H9 (cell line): ENCODE results near the gene SLC25A34. TPM values are rescaled to one million over a fixed set of nuclear protein-coding genes. Genes with fewer than 3 reads are reported as not detected.

Source experiments
- DNase-seq: peaks from one replicate; pipeline ENCODE4 v3.0.0-alpha.2; 2017
- H2AFZ ChIP-seq: one replicate; pipeline ENCODE4 v1.6.1; 2013; ENCODE audit warnings: mild to moderate bottlenecking, low read length, control low read depth, moderate library complexity
- H2AK5ac ChIP-seq: 2 replicates; pipeline ENCODE4 v1.6.1; 2013; ENCODE audit warnings: low read length, control low read depth, mixed read lengths; ENCODE audit not compliant: insufficient read length
- H2BK120ac ChIP-seq: one replicate; pipeline ENCODE4 v1.6.1; 2013; ENCODE audit warnings: low read depth, mild to moderate bottlenecking, low read length, control low read depth, inconsistent platforms; ENCODE audit not compliant: poor library complexity, severe bottlenecking
- H2BK12ac ChIP-seq: 2 replicates; pipeline ENCODE4 v1.6.1; 2013; ENCODE audit warnings: low read length, control low read depth, mixed read lengths, low read depth; ENCODE audit not compliant: insufficient read length
- H2BK15ac ChIP-seq: 2 replicates; pipeline ENCODE4 v1.6.1; 2013; ENCODE audit warnings: low read depth, low read length, control low read depth
- H2BK20ac ChIP-seq: one replicate; pipeline ENCODE4 v1.6.1; 2013; ENCODE audit warnings: low read depth, mild to moderate bottlenecking, low read length, control low read depth, inconsistent platforms; ENCODE audit not compliant: poor library complexity, severe bottlenecking
- H2BK5ac ChIP-seq: 2 replicates; pipeline ENCODE4 v1.6.1; 2013; ENCODE audit warnings: low read length, control low read depth, mixed read lengths; ENCODE audit not compliant: insufficient read length
- H3K14ac ChIP-seq: 2 replicates; pipeline ENCODE4 v1.6.1; 2013; ENCODE audit warnings: low read length, control low read depth; ENCODE audit not compliant: insufficient read depth
- H3K18ac ChIP-seq: 2 replicates; pipeline ENCODE4 v1.6.1; 2013; ENCODE audit warnings: low read depth, mild to moderate bottlenecking, mixed read lengths, low read length, control low read depth; ENCODE audit not compliant: insufficient read length
- H3K23ac ChIP-seq: 2 replicates; pipeline ENCODE4 v1.6.1; 2013; ENCODE audit warnings: low read length, control low read depth, mixed read lengths, low read depth; ENCODE audit not compliant: insufficient read length
- H3K23me2 ChIP-seq: 2 replicates; pipeline ENCODE4 v1.6.1; 2013; ENCODE audit warnings: low read depth, mild to moderate bottlenecking, mixed read lengths, low read length, control low read depth; ENCODE audit not compliant: insufficient read length, poor library complexity, severe bottlenecking
- H3K27ac ChIP-seq: 2 replicates; pipeline ENCODE4 v1.5.1; 2013; ENCODE audit warnings: low read length, control low read depth, mixed read lengths, low read depth; ENCODE audit not compliant: insufficient read length
- H3K27me3 ChIP-seq: 2 replicates; pipeline ENCODE4 v1.6.1; 2013; ENCODE audit warnings: low read length, control low read depth, inconsistent platforms; ENCODE audit not compliant: insufficient read depth
- H3K4ac ChIP-seq: 2 replicates; pipeline ENCODE4 v1.6.1; 2013; ENCODE audit warnings: low read depth, mild to moderate bottlenecking, control low read depth, inconsistent platforms, low read length, moderate library complexity
- H3K4me1 ChIP-seq: 2 replicates; pipeline ENCODE4 v1.6.1; 2013; ENCODE audit warnings: low read length, control low read depth, inconsistent platforms; ENCODE audit not compliant: insufficient read depth
- H3K4me2 ChIP-seq: 2 replicates; pipeline ENCODE4 v1.6.1; 2013; ENCODE audit warnings: low read length, control low read depth, mixed read lengths; ENCODE audit not compliant: insufficient read length, insufficient read depth
- H3K56ac ChIP-seq: 2 replicates; pipeline ENCODE4 v1.6.1; 2013; ENCODE audit warnings: low read depth, mild to moderate bottlenecking, mixed read lengths, low read length, control low read depth; ENCODE audit not compliant: insufficient read length
- H3K79me1 ChIP-seq: 2 replicates; pipeline ENCODE4 v1.6.1; 2013; ENCODE audit warnings: low read depth, mild to moderate bottlenecking, moderate library complexity, low read length, control low read depth, inconsistent platforms; ENCODE audit not compliant: insufficient read depth, poor library complexity, severe bottlenecking
- H3K79me2 ChIP-seq: 2 replicates; pipeline ENCODE4 v1.6.1; 2013; ENCODE audit warnings: low read length, control low read depth, inconsistent platforms; ENCODE audit not compliant: insufficient read depth
- H3K9ac ChIP-seq: 2 replicates; pipeline ENCODE4 v1.6.1; 2013; ENCODE audit warnings: low read length, control low read depth, mixed read lengths; ENCODE audit not compliant: insufficient read length; ENCODE audit errors: extremely low read depth
- H3K9me3 ChIP-seq: one replicate; pipeline ENCODE4 v1.6.1; 2013; ENCODE audit warnings: low read depth, low read length, inconsistent platforms; ENCODE audit not compliant: control insufficient read depth
- H3T11ph ChIP-seq: one replicate; pipeline ENCODE4 v1.6.1; 2013; ENCODE audit warnings: mild to moderate bottlenecking, low read length, control low read depth, inconsistent platforms
- H4K20me1 ChIP-seq: one replicate; pipeline ENCODE4 v1.6.1; 2013; ENCODE audit not compliant: control insufficient read depth, insufficient read length, insufficient read depth
- H4K5ac ChIP-seq: 2 replicates; pipeline ENCODE4 v1.6.1; 2013; ENCODE audit warnings: low read depth, mild to moderate bottlenecking, mixed read lengths, low read length, control low read depth; ENCODE audit not compliant: insufficient read length
- H4K8ac ChIP-seq: replicated peaks from 2 replicates; pipeline ENCODE4 v1.6.1; 2013; ENCODE audit warnings: low read length, control low read depth, mixed read lengths, low read depth; ENCODE audit not compliant: insufficient read length
- H4K91ac ChIP-seq: 2 replicates; pipeline ENCODE4 v1.6.1; 2013; ENCODE audit warnings: low read depth, mild to moderate bottlenecking, moderate library complexity, mixed read lengths, low read length, control low read depth; ENCODE audit not compliant: insufficient read length
- H3K27ac Mint-ChIP-seq, 3 experiments: 2 replicates in 2 of 3; 3 replicates in 1 of 3; pipeline ENCODE4 v1.8.0; 2020 to 2021; ENCODE audit warnings: mixed read lengths in 3 of 3, mild to moderate bottlenecking in 1 of 3, moderate library complexity in 1 of 3
- H3K27me3 Mint-ChIP-seq: 2 replicates; pipeline ENCODE4 v1.8.0; 2021; ENCODE audit warnings: low read depth, mild to moderate bottlenecking, moderate library complexity, mixed read lengths
- H3K36me3 Mint-ChIP-seq, 3 experiments: 2 replicates in 2 of 3; 3 replicates in 1 of 3; pipeline ENCODE4 v1.8.0; 2020 to 2021; ENCODE audit warnings: low read depth in 3 of 3, mixed read lengths in 3 of 3; ENCODE audit not compliant: insufficient read depth in 1 of 3
- H3K4me1 Mint-ChIP-seq, 2 experiments: 2 replicates each; pipeline ENCODE4 v1.8.0; 2020; ENCODE audit warnings: mixed read lengths in 2 of 2
- H3K4me3 Mint-ChIP-seq, 2 experiments: 2 replicates in 1 of 2; 3 replicates in 1 of 2; pipeline ENCODE4 v1.8.0; 2020 to 2021; ENCODE audit warnings: mild to moderate bottlenecking in 2 of 2, mixed read lengths in 2 of 2, moderate library complexity in 1 of 2
- H3K9me3 Mint-ChIP-seq, 2 experiments: 2 replicates in 1 of 2; 3 replicates in 1 of 2; pipeline ENCODE4 v1.8.0; 2020; ENCODE audit warnings: mild to moderate bottlenecking in 2 of 2, mixed read lengths in 2 of 2, moderate library complexity in 1 of 2
- WGBS: extraction: QIAGEN DNeasy Blood & Tissue Kit; methylation state at CpG from one replicate; pipeline ENCODE4 v1.1.7; 2013; ENCODE audit warnings: missing lambda C conversion rate, low lambda C conversion rate, mixed read lengths; ENCODE audit not compliant: insufficient read length; ENCODE audit errors: extremely low coverage; 5-methylcytosine and 5-hydroxymethylcytosine counted together
- total RNA-seq: library from RNA; stranded (reverse); gene quantifications from 2 replicates; pipeline ENCODE4 v1.2.1, GENCODE V29; 2021
- TF ChIP-seq, protein P1 (sequence below): fragments of 200-600 bp; sonication (generic); conservative IDR thresholded peaks from 3 replicates; pipeline ENCODE4 v1.8.0; 2021; ENCODE audit warnings: antibody characterized with exemption, mild to moderate bottlenecking

SLC25A34 gene
- total RNA-seq, 1 experiment from 2014 or later: 1.5 TPM

DNA sequence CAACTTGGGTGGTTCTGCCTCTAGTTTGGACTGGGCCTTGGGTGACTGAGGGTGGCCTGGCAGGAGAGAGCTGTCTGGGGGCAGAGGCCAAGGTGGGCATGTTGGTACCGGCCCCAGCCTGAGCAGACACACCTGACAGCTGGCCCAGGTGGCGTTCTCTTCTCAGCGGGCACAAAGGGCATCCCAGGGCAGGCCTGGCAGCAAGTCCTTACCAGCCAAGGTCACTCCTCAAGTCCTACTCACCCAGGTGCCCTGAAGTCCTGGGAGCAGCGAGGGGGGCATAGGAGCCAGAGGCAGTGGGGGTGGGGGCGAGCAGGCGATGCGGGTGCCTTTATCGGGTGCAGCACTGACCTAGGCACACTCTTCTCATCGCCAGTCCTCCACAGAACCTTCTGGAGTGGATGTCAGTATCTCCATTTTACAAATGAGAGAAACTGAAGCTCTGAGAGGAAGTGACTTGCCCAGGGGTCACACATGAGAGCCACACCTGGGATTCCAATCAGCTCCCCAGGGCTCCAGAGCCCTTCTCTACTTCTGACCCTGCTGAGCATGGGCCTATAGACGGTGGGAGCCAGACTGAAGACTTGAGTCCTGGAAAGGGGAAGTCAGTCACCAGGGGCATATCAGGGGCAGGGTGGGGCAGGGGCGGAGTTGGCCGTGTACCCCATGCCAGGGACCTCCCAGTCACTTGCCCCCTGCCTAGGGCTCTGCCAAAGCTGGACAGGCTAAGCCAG lies 587 bp upstream of the SLC25A34 start:
- no peak for DNase-seq
- Histone ChIP-seq H2BK15ac (no peak overlapping the region), H3T11ph (no peak overlapping the region), H3K27me3 (no peaks in the 10 kb centered on the region), H3K4me1 (no peaks in the 10 kb centered on the region), H3K23me2 (no peaks in the 10 kb centered on the region), H3K79me1 (no peaks in the 10 kb centered on the region), H3K23ac (no peak overlapping the region), H2BK120ac (no peak overlapping the region), H3K14ac (no peak overlapping the region), H4K8ac (no peak overlapping the region), H3K4me2 (no peak overlapping the region), H2AK5ac (no peak overlapping the region), H3K18ac (no peak overlapping the region), H2BK5ac (no peak overlapping the region), H3K79me2 (no peaks in the 10 kb centered on the region), H2BK20ac (no peak overlapping the region), H4K91ac (no peak overlapping the region), H3K56ac (no peak overlapping the region), H2BK12ac (no peak overlapping the region), H3K4ac (no peak overlapping the region), H3K27ac (no peak overlapping the region), H2AFZ (no peak overlapping the region), H4K5ac (no peak overlapping the region), H3K9me3 (no peaks in the 10 kb centered on the region), H3K9ac (no peak overlapping the region), H4K20me1 (no peaks in the 10 kb centered on the region)
- TF ChIP-seq, protein P1, sequence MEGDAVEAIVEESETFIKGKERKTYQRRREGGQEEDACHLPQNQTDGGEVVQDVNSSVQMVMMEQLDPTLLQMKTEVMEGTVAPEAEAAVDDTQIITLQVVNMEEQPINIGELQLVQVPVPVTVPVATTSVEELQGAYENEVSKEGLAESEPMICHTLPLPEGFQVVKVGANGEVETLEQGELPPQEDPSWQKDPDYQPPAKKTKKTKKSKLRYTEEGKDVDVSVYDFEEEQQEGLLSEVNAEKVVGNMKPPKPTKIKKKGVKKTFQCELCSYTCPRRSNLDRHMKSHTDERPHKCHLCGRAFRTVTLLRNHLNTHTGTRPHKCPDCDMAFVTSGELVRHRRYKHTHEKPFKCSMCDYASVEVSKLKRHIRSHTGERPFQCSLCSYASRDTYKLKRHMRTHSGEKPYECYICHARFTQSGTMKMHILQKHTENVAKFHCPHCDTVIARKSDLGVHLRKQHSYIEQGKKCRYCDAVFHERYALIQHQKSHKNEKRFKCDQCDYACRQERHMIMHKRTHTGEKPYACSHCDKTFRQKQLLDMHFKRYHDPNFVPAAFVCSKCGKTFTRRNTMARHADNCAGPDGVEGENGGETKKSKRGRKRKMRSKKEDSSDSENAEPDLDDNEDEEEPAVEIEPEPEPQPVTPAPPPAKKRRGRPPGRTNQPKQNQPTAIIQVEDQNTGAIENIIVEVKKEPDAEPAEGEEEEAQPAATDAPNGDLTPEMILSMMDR: no peak
- WGBS: no CpG with 5 or more reads among the region's 12 CpGs
- H3K27ac Mint-ChIP-seq: no peak overlapping the region
- H3K27me3 Mint-ChIP-seq: peaks cover 2% of the 10 kb centered on the region; the same call in 1 of the 2 replicates
- H3K36me3 Mint-ChIP-seq: peaks cover 6 to 21% (median 20%) of the 10 kb centered on the region in 3 experiments; a peak in 5 of 7 replicates
- H3K4me3 Mint-ChIP-seq: no peak overlapping the region
- peaks cover 5 to 10% of the 10 kb centered on the region in 2 experiments for H3K4me1 Mint-ChIP-seq
- no peaks in the 10 kb centered on the region for H3K9me3 Mint-ChIP-seq
